PC-9 (cell line): Measurements from ENCODE around the gene OLFM4. TPM values are rescaled to one million over a fixed set of nuclear protein-coding genes. Genes with fewer than 3 reads are reported as not detected.

Experiments
- BruUV-seq: library from RNA; stranded (reverse); fragments of 400-500 nt; replicated peaks from 2 replicates; lab custom pipeline; 2021; lab: Mats Ljungman, UMichigan
- CTCF ChIA-PET: fragments of 300-600 bp; sonication (Branson Sonifier 250); formaldehyde crosslinking; loops from one replicate; lab custom pipeline; 2022; ENCODE audit warnings: antibody characterized with exemption; lab: Charles Lee
- POLR2A ChIA-PET: fragments of 300-600 bp; sonication (Branson Sonifier 250); formaldehyde crosslinking; loops from one replicate; lab custom pipeline; 2022; ENCODE audit warnings: antibody characterized with exemption; ENCODE audit not compliant: unreplicated experiment; lab: Charles Lee
- DNase-seq, 2 experiments: peaks; one replicate each; pipeline versions ENCODE4 v3.0.0 to v3.0.0-alpha.2; 2015 to 2022; ENCODE audit warnings: mixed read lengths in 1 of 2
- H2AFZ ChIP-seq: fragments of 200-600 bp; sonication (generic); 2 replicates; pipeline ENCODE4 v1.8.1; 2017; ENCODE audit warnings: antibody characterized with exemption
- H3F3A ChIP-seq: fragments of 200-600 bp; sonication (generic); 2 replicates; pipeline ENCODE4 v1.8.1; 2017; ENCODE audit warnings: antibody characterized with exemption, mild to moderate bottlenecking, low read depth; ENCODE audit not compliant: insufficient read depth
- H3K27ac ChIP-seq: fragments of 200-600 bp; sonication (generic); 2 replicates; pipeline ENCODE4 v1.6.1; 2016; ENCODE audit warnings: mixed run types
- H3K27me3 ChIP-seq: fragments of 200-600 bp; sonication (generic); 2 replicates; pipeline ENCODE4 v1.6.1; 2016; ENCODE audit warnings: low read depth, mixed run types; ENCODE audit not compliant: insufficient read depth
- H3K36me3 ChIP-seq: fragments of 200-600 bp; sonication (generic); 2 replicates; pipeline ENCODE4 v1.6.1; 2016; ENCODE audit warnings: low read depth, mixed run types
- H3K4me1 ChIP-seq: fragments of 200-600 bp; sonication (generic); replicated peaks from 2 replicates; pipeline ENCODE4 v1.6.1; 2016; ENCODE audit warnings: mixed run types; ENCODE audit not compliant: insufficient read depth
- H3K4me2 ChIP-seq: fragments of 200-600 bp; sonication (generic); 2 replicates; pipeline ENCODE4 v1.6.1; 2017; ENCODE audit warnings: mixed run types
- H3K4me3 ChIP-seq: fragments of 200-600 bp; sonication (generic); 2 replicates; pipeline ENCODE4 v1.6.1; 2016; ENCODE audit warnings: mixed run types
- H3K79me2 ChIP-seq: fragments of 200-600 bp; sonication (generic); 2 replicates; pipeline ENCODE4 v1.6.1; 2017; ENCODE audit warnings: low read depth, mixed run types
- H3K9me2 ChIP-seq: fragments of 200-600 bp; sonication (generic); 2 replicates; pipeline ENCODE4 v1.8.1; 2017; ENCODE audit warnings: mild to moderate bottlenecking; ENCODE audit not compliant: insufficient read depth
- H3K9me3 ChIP-seq: fragments of 200-600 bp; sonication (generic); 2 replicates; pipeline ENCODE4 v1.8.1; 2016; ENCODE audit warnings: low read depth; ENCODE audit not compliant: insufficient read depth
- H4K20me1 ChIP-seq: fragments of 200-600 bp; sonication (generic); 2 replicates; pipeline ENCODE4 v1.8.1; 2017; ENCODE audit not compliant: insufficient read depth
- EZH2 ChIP-seq: fragments of 200-600 bp; sonication (generic); IDR thresholded peaks from 2 replicates; pipeline ENCODE4 v1.8.0; 2017; ENCODE audit warnings: antibody characterized with exemption, low read depth
- intact Hi-C: fragments of 100-400 bp; cut with micrococcal nuclease; formaldehyde crosslinking; loops from one replicate; pipeline ENCODE4 v1.10.0; 2022; ENCODE audit not compliant: unreplicated experiment
- total RNA-seq: library from RNA; stranded (reverse); gene quantifications from 2 replicates; pipeline ENCODE4 v1.2.3, GENCODE V29; 2021
- TF ChIP-seq, protein P1 (sequence below): fragments of 200-600 bp; sonication (generic); conservative IDR thresholded peaks from 2 replicates; pipeline ENCODE4 v1.6.1; 2017; ENCODE audit warnings: mixed run types, antibody characterized with exemption, mild to moderate bottlenecking, moderate library complexity

OLFM4 gene
- total RNA-seq, 1 experiment from 2014 or later: not detected

DNA sequence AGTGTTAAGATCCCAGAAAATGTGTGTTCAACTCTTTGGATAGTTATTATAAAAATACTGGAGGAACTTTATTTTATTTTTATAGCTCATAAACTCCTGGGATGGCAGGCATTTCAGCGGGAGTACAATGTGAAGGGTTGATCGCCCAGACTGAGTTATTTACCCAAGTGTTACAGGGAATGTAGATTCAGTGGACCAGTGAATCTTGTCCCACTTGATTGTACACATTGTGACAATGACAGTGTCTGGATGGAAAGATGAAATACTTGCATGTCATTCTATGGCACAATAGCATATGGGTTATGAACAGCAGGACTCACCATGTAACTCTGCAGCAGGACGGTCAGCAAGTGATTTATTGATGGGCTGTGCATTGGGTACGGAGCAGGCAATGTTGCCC lies 20.3 kb downstream of the OLFM4 start:
- no peaks in the 10 kb centered on the region for H4K20me1 ChIP-seq
- POLR2A ChIA-PET: no interaction called here
- 0 out of 2 replicates have a peak, but pooled peaks cover 2% of the 10 kb centered on the region for H3K27me3 ChIP-seq
- intact Hi-C loops: no loop called here
- H3K79me2 ChIP-seq: no peaks in the 10 kb centered on the region
- no peak overlapping the region for H3K4me3 ChIP-seq
- BruUV-seq: no TSS peak
- TF ChIP-seq, protein P1, sequence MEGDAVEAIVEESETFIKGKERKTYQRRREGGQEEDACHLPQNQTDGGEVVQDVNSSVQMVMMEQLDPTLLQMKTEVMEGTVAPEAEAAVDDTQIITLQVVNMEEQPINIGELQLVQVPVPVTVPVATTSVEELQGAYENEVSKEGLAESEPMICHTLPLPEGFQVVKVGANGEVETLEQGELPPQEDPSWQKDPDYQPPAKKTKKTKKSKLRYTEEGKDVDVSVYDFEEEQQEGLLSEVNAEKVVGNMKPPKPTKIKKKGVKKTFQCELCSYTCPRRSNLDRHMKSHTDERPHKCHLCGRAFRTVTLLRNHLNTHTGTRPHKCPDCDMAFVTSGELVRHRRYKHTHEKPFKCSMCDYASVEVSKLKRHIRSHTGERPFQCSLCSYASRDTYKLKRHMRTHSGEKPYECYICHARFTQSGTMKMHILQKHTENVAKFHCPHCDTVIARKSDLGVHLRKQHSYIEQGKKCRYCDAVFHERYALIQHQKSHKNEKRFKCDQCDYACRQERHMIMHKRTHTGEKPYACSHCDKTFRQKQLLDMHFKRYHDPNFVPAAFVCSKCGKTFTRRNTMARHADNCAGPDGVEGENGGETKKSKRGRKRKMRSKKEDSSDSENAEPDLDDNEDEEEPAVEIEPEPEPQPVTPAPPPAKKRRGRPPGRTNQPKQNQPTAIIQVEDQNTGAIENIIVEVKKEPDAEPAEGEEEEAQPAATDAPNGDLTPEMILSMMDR: no peak
- TF ChIP-seq EZH2: no peak
- no peak for DNase-seq
- no peaks in the 10 kb centered on the region for H3K9me2 ChIP-seq
- H3K4me1 ChIP-seq: no peaks in the 10 kb centered on the region
- no peak overlapping the region for H2AFZ ChIP-seq
- H3K4me2 ChIP-seq: no peak overlapping the region
- H3F3A ChIP-seq: no peaks in the 10 kb centered on the region
- no peak overlapping the region for H3K27ac ChIP-seq
- no peaks in the 10 kb centered on the region for H3K36me3 ChIP-seq
- CTCF ChIA-PET: no interaction called here
- no peaks in the 10 kb centered on the region for H3K9me3 ChIP-seq

DNA sequence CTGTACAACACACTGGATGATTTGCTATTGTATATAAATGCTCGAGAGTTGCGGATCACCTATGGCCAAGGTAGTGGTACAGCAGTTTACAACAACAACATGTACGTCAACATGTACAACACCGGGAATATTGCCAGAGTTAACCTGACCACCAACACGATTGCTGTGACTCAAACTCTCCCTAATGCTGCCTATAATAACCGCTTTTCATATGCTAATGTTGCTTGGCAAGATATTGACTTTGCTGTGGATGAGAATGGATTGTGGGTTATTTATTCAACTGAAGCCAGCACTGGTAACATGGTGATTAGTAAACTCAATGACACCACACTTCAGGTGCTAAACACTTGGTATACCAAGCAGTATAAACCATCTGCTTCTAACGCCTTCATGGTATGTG lies 21.5 kb downstream of the OLFM4 start:
- Histone ChIP-seq H2AFZ (no peak overlapping the region), H3K27me3 (0 out of 2 replicates have a peak, but pooled peaks cover 2% of the 10 kb centered on the region), H3K36me3 (no peaks in the 10 kb centered on the region), H3F3A (no peaks in the 10 kb centered on the region), H3K79me2 (no peaks in the 10 kb centered on the region), H3K9me2 (no peaks in the 10 kb centered on the region), H3K9me3 (no peaks in the 10 kb centered on the region), H3K4me3 (no peak overlapping the region), H4K20me1 (no peaks in the 10 kb centered on the region), H3K27ac (no peak overlapping the region), H3K4me2 (no peak overlapping the region), H3K4me1 (no peaks in the 10 kb centered on the region)
- intact Hi-C loops: no loop called here
- TF ChIP-seq, protein P1: no peak
- TF ChIP-seq EZH2: no peak
- POLR2A ChIA-PET: no interaction called here
- BruUV-seq: no TSS peak
- DNase-seq: no peak
- CTCF ChIA-PET: no interaction called here

DNA sequence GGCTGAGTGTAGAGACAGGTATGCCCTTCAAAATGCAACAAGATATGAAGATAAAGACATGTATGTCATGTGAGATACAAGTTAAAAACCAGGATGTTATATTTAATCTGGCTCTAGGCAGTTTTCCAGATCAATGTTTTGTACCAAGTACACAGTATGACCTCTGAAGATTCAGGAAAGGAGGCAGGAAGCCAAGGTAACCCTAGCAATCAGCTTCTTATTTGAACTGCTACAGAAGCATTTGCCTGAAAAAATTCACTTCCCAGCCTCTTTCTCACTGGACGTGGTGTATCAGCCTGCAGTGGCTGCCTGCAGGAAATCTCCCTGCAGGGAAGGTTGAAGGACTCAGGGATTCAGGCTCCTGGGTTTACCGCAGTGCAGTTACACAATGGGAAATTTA lies 24.1 kb downstream of the OLFM4 start:
- Histone ChIP-seq H3K79me2 (no peaks in the 10 kb centered on the region), H3F3A (no peaks in the 10 kb centered on the region), H3K9me3 (no peaks in the 10 kb centered on the region), H3K36me3 (no peaks in the 10 kb centered on the region), H3K4me3 (no peak overlapping the region), H3K27me3 (no peaks in the 10 kb centered on the region), H2AFZ (no peak overlapping the region), H3K27ac (no peak overlapping the region), H3K9me2 (no peaks in the 10 kb centered on the region), H3K4me1 (no peaks in the 10 kb centered on the region), H3K4me2 (no peak overlapping the region), H4K20me1 (no peaks in the 10 kb centered on the region)
- POLR2A ChIA-PET: no interaction called here
- no TSS peak for BruUV-seq
- TF ChIP-seq, protein P1: no peak
- no peak for TF ChIP-seq EZH2
- CTCF ChIA-PET: no interaction called here
- DNase-seq: no peak
- intact Hi-C loops: no loop called here
